ENCODE results near the gene RNF144A.

DNA sequence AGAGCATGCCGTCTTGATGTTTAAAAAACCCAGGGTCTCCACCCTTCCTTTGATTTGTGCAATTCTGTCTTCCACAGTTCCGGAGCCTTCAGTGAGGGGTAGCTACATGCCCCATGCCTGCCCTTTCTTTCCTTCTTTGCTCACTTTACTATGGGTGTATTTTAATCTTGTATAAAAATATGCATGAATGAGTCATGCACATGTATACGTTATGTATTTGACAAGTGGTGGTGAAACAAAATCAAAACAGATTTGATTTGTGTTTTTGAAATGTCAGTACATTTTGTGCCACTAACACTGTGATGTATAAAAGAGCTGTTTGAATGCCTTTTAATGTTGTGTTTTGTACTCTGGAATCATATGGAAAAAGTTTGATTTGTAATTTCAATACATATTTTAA lies 126.5 kb downstream of the RNF144A start:
- TF ChIP-seq, protein P1, sequence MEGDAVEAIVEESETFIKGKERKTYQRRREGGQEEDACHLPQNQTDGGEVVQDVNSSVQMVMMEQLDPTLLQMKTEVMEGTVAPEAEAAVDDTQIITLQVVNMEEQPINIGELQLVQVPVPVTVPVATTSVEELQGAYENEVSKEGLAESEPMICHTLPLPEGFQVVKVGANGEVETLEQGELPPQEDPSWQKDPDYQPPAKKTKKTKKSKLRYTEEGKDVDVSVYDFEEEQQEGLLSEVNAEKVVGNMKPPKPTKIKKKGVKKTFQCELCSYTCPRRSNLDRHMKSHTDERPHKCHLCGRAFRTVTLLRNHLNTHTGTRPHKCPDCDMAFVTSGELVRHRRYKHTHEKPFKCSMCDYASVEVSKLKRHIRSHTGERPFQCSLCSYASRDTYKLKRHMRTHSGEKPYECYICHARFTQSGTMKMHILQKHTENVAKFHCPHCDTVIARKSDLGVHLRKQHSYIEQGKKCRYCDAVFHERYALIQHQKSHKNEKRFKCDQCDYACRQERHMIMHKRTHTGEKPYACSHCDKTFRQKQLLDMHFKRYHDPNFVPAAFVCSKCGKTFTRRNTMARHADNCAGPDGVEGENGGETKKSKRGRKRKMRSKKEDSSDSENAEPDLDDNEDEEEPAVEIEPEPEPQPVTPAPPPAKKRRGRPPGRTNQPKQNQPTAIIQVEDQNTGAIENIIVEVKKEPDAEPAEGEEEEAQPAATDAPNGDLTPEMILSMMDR (conservative IDR thresholded peaks at IDR 0.05 in 1 of 2, IDR thresholded peaks at IDR 0.05 in 1 of 2; ENCODE audit: extremely low read depth in 1 of 2, insufficient read depth in 1 of 2, low read depth in 1 of 2, low read length in 2 of 2) = no peak
- no peak for TF ChIP-seq EZH2 (IDR thresholded peaks at IDR 0.05; ENCODE audit: borderline replicate concordance, low read length)

All from mammary epithelial cell (primary cell).